Left cardiac atrium (tissue), 4 donors: ENCODE data around the gene RNF148. TPM values are rescaled to one million over a fixed set of nuclear protein-coding genes. Genes with fewer than 3 reads are reported as not detected.

Experiments
- ATAC-seq, 2 donors: fragments of 200-7000 bp; cut with Tn5 transposase; one replicate each; pipeline ENCODE4 v1.9.1; 2020; ENCODE audit warnings: mild to moderate bottlenecking in 2 of 2, moderate library complexity in 2 of 2
- DNase-seq: peaks from one replicate; pipeline ENCODE4 v3.0.0-alpha.2; 2020
- intact Hi-C, 2 donors: fragments of 100-400 bp; cut with DNase I; formaldehyde crosslinking; loops; one replicate each; pipeline versions ENCODE4 v1.14.1 to v1.15.1; 2022 to 2023
- long read RNA-seq: library from polyadenylated mRNA; unstranded; transcript quantifications from one replicate; pipeline ENCODE4 v2.0.0, GENCODE V29; 2021
- total RNA-seq, 2 donors: library from RNA; stranded (reverse); fragmentation: NEBNext Ultra II Directional; extraction: Animal tissue kit (Norgen Biotek cat#: 25700); gene quantifications; one replicate each; pipeline ENCODE4 v1.2.1, GENCODE V29; 2021
- donor health status: DM: no; HTN: yes; CAD: no.
- donor health status: DM: no; HTN: yes; CAD: no; lungs with severe emphysema.
- donor health status: DM: yes; HTN: yes; CAD: no.
- donor health status: Dilated cardiomyopathy.

The RNF148 gene, protein sequence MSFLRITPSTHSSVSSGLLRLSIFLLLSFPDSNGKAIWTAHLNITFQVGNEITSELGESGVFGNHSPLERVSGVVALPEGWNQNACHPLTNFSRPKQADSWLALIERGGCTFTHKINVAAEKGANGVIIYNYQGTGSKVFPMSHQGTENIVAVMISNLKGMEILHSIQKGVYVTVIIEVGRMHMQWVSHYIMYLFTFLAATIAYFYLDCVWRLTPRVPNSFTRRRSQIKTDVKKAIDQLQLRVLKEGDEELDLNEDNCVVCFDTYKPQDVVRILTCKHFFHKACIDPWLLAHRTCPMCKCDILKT
- under 1 TPM; 0.35 to 0.63 TPM for total RNA-seq
- long read RNA-seq: 0 reads

DNA sequence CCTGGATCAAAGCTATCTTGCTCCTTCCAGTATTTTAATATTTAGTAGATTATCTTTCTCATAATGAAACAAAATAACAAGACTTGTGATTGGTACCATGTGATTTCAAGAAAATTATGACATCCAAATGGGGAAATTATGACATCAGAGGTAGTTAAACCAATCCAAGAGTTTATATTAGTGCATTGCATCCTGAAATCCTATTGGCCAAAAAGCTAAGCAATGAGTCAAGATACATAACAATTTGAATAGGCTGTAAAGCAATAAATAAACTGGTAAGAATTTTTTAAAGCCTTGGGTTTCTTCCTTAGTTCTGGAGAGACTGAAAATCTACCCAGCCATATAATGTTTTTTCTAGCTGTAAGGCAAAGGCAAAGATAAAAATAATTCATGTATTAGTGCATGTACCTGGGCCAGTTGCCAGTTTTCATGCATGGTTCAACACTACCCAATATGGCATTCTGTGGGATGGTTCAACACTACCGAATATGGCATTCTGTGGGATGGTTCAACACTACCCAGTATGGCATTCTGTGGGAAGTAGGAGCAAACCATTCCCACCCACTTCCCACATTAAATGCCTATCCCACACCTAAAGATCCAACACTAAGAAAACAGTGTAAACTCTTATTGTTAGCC lies at the start of gene RNF148:
Gene RNF148, minus strand, starts transcription at position 51 of the 639 bp plus-strand sequence. CDS start 172 bp downstream, outside the sequence.
- ATAC-seq (no peak), DNase-seq (no peak)
- intact Hi-C loops: no loop called here

DNA sequence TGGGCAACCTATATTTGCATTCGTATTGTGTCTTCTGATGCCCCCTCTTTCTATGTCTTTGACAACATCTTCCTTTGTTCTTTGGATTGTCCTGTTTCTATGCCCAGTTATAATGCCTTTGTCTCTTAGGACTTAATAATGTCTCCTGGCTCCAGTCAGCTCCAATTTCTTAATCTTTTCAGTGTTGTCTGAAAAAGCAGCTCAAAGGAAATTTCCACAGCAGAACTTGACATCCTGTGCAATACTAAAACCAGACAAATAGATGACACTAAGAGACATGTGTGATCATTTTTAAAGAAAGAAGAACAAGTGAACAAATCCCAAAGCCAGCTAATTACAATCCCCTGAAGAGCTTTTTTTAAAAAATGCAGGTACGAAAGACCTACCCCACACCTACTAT lies 47.7 kb upstream of the RNF148 start:
- ATAC-seq (no peak), DNase-seq (no peak)
- intact Hi-C loops: no loop called here

DNA sequence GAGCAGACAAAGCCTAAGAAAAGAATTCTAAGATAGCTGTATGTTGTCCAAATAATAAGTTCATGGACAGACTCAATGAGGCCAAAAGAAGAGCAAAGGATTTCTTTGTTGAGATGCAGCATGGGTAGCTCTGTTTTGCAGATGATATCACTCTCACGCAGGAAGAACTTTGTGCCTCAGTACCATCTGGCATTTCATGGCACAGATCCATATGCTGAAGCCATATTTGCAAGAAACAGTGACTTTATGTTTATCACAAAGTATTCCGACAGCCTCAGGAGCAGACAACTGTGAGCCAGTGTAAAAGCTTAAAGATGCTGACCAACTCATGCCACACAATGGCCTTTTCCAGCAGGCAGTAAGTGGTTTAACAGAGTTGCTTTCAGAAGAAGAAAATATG lies 45.5 kb upstream of the RNF148 start:
- ATAC-seq: no peak
- DNase-seq: no peak

DNA sequence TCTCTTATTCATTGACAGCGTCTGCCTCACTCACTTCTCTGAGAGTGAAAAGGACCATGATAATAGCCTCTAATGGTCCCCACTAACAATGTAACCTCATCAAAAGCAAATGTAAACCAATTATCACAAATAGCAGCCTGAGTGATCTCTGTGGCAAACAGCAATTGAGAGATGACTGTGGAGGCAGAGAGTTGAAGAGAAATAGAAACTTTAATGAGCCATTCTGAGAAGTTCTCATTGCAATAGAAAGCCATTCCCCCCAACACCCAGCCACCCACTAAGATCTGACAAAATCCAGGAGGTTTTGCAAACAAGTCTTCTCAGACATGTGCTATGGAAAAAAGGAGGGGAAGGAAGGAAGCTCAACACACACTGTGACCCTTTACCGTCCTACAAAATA lies 44.2 kb upstream of the RNF148 start:
- ATAC-seq: no peak
- no peak for DNase-seq
- intact Hi-C loops: no loop called here

More for the DNA sequence above, 45.5 kb upstream of the RNF148 start:
- intact Hi-C loops: no loop called here

DNA sequence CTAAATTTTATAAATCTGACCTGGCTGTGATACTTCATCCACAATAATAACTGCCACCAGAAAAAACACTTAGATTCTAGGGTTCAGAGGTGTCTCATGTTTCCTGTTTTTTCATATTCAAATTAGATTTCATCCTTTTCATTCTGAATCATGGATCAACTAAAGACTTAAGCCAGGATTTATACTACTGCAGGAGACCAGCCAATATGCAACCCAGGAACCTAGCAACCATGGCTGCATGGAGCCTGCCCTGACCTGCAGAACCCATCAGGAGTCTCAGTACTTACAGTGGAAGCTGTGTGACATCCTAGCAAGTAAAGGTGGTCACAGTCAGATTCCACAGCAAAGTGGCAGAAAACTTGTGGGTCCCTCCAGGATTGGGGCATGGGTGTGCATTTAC lies 40.5 kb upstream of the RNF148 start:
- DNase-seq: no peak
- intact Hi-C loops: no loop called here
- ATAC-seq: no peak

DNA sequence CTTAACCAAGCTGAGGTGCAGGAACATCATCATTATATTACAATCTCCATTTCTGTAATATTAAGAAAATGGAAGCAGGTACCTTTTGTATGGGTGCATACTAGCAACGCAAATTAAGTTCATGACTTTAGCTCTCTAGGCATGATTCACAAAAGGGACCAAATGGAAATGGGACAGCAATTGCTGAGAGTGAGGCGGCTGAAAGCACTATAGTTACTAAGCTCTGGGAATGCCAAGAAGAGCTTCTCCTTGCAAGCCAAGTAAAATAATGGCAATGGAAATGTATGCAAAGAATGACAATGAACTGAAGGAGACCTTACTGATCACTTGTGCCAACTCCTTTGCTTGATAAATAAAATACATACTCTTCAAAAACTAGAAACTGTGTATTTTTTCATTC lies 36.2 kb upstream of the RNF148 start:
- DNase-seq: no peak
- intact Hi-C loops: no loop called here
- no peak for ATAC-seq

DNA sequence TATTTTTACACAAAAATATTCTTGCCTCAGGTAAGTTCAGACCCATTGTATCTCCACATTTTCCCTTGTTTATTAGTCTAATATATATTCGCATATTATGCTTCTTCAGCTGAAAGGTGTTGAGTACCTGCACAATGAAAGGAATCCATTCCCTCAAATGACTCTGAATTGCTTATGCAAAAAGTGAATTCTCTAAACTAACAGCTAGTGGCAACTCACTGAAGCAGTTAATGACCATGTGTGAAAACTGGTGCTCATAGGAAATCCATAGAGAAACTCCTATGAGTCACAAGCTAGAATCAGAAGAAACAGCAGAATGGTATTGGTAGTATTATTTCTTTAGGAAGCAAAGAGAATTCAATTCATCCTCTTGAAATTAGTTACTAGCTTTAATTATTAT lies 33.5 kb upstream of the RNF148 start:
- DNase-seq (no peak), ATAC-seq (no peak)
- intact Hi-C loops: no loop called here

DNA sequence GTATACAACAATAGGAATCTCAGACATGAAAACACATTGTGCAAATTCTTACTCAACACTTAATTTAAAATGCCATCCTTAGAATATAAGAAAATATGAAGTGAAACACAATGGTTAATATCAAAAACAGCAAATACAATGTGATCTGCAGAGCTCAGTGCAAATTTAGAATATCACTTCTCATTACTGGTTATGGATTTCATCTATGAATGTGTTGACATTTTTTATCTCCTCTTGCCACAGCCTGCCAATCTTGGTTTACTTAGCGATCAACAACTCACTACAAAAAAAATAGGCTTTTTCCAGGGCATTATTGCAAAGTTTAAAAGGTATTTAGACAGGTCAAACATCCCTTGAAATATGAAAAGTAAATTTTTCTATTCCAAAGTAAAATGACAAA lies 25.0 kb upstream of the RNF148 start:
- ATAC-seq (no peak), DNase-seq (no peak)
- intact Hi-C loops: no loop called here

DNA sequence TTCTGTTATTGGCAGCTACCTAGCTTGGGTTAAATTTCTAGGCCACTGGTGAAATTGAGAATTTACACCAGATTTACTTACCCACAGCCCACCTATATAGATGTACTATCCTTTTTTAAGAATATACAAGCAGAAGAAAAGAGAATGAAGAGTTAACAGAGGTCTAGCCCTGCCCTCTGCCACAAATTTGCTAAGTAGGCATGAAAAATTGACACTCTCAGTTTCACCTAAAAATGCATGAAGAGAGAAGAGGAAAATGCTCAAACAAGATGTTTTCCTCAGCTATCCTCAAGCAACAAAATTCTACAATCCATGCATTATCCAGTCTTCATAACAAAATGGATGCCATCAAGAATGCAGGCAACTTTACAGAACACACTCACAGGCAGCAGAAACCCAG lies 24.6 kb upstream of the RNF148 start:
- DNase-seq: no peak
- intact Hi-C loops: no loop called here
- ATAC-seq: no peak

DNA sequence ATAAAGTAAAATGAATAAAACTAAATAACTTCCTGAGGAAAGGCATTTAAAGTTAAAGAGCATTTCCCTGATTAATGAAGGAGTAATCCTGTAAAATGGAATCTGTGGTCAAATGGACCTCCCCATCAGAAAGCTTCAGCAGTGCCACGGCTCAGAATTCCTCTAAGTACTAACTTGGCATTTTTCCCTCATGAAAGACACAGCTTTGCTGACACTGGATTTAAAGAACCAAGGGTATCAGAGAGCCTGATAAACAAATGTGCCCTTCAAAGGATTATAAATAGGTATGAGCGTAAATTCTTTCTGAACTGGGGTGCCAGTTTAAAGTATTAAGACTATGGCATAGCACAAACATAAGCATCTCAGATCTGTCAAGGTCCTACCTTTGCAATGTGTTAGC lies 24.2 kb upstream of the RNF148 start:
- intact Hi-C loops: no loop called here
- ATAC-seq (no peak), DNase-seq (no peak)

DNA sequence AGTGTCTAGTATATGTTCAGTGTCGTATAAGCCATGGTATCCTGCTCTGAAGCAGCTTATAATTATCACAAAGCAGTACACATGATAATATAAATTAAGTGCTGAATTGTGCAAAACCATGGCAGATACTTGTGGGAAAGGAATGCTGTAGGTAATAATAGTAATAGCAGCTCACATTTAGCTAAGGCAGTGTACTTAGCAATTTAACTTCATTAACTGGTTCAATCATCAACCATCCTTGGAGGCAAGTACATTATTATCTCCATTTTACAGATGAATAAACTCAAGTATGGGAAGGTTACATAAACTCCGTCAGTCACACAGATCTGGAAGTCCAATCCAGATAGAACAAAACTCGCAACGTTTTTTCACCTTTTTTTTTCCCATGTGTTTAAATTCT lies 21.6 kb upstream of the RNF148 start:
- ATAC-seq: no peak
- no peak for DNase-seq
- intact Hi-C loops: no loop called here

DNA sequence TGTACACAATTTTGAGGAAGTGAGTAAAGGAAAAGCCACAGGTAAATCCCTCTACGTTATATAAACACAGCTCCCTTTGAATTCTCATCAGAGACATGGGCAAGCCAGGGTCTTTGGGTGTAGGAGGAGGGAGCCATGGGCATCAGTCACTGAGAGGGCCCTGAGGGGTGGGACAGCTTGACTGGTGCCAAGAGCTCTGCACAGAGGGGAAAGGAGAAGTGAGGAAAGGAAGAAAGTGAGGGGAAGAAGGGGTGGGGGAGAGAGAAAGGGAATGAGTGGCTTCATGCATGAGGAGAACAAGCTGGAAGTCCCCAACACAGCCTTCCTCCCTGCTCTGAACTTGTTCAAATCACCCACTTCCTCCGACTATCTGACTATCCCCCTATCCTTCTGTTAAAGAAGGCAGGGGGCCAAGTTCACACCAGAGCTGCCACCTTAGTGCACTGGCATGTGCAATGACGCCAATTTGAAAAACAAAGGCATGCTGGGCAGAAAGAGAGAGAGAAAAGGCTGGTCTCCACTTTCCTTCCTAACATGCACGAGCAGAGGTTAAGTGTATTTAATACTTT lies 16.4 kb upstream of the RNF148 start:
- DNase-seq (no peak), ATAC-seq (no peak)
- intact Hi-C loops: no loop called here

DNA sequence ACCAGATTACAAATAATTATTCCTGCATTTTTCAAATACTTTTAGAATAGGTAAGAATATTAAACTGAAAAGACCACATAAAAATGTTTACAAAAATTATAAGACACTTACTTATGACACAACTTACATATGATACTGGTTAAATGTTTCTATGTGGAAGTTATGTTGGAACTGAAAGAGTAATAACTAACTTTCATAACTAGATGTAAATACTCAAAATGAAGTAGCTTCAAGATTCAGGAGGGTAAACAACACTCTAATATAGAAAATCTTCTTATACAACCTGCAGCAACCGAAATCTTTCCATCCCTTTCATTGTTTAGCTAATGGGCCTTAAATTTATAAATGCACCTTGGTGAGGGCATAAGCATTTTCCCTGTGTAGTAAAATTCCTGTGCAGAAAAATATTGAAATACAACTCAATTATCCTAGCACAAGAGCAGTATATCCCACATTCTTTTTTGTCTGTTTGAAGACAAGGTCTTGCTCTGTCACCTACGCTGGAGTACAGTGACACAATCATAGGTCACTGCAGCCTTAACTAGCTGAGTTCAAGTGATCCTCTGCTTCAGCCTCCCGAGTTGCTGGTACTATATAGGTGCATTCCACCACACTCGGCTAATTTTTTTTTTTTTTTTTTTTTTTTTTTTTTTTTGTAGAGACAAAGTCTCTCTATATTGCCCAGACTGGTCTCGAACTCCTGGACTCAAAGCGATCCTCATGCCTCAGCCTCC lies 14.8 kb upstream of the RNF148 start:
- intact Hi-C loops: no loop called here
- no peak for ATAC-seq

DNA sequence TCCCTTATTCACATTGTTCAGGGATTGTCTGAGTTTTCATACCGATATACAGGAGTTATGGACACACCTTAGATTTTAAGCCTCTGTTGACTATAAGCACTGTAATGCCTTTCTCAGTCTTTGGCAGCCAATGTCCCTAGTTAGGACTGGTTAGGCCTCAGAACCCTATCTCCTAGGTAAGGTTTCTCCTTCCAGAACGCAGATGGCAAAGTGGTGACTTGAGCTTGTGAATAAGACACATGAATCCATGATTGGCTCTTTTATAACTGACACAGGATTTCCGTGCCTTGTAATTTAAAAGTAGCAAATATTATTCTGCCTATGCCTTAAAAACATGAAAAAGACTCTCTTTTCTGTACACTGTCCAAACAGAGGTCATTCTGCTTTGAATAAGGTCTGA lies 12.5 kb upstream of the RNF148 start:
- no peak for DNase-seq
- intact Hi-C loops: no loop called here
- ATAC-seq: no peak

More for the DNA sequence above, 14.8 kb upstream of the RNF148 start:
- no peak for DNase-seq

DNA sequence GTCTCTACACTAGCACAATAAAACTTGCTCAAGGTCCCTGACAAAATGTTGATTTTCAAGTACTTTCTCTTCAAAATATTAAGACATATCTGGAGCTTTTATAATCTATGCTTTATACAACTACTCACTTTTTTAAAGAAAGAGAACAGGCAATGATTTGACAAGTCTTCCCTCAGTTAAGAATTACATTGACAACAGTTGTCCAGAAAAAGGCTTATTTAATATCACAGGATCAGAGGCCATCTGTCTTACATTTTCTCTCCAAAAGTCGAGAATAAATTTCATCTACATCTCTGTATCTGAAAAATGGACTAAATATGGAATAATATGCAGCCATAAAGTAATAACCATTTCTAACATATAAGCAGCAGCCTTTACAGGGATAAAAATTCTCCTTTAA lies 8.2 kb upstream of the RNF148 start:
- DNase-seq (no peak), ATAC-seq (no peak)
- intact Hi-C loops: no loop called here

DNA sequence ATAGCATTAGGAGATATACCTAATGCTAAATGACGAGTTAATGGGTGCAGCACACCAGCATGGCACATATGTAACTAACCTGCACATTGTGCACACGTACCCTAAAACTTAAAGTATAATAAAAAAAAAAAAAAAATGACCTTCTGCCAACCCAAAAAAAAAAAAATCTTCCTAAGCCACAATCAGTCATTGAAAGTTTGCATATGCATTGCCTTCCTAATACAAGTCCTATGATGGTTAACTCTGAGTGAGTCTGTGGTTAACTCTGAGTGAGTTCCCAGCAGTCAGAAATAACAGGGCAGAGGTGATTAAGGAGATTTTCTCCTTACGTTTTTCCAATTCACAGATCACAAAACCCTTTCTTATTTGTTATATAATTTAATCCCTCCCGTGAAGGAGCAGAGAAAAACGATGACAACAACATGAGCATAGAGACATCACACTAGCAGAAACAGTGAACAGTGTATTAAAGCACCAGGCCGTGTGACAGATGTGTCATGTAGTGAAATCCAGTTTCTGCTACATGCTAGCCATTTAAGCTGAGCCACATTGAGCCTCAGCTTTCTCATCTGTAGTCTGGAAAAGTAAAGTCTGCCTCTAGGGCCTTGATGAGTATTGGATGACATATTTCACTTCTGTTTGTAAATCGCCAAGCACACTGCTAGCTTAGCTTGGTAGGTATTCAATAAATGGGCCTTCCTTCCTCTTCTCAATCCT lies 7.4 kb upstream of the RNF148 start:
- ATAC-seq (no peak), DNase-seq (no peak)
- intact Hi-C loops: no loop called here

DNA sequence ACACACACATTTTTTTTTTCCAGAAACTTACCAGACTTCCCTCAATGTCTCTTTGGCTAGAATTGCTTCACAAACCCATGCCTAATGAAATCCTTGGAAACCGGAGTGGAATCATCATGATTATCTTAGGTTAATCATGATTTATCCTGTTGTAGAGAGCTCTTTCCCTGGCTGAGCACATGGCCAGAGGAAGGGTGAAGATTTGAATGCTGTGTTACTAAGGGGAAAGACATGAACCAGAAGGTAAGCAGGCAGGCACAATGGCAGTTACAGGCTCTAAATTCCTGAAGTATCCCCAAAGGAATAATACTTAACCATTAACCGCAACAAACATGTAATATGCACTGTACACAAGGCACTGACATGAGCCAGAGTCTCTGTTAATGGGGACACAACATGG lies 4.1 kb upstream of the RNF148 start:
- DNase-seq (no peak), ATAC-seq (no peak)
- intact Hi-C loops: no loop called here

DNA sequence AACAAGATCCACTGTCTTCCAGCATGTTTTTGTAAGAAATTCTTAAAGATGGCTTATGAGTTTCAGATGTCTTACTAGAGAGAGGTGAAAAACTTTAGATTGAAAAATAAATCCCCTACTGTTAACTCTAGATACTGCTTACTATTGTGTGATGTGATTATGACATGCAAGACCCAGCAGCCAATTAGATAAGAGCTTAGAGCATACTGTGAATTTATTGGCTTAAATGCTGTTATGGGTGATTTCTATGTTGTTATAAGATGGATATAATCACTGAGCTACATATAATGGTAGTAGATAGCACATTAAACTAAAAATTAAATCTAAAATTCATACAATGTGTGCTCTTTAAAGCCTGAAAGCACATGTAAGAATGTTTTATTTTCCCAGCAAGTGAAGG lies 3.7 kb downstream of the RNF148 start, which contains the start of gene RNF133:
Gene RNF133, minus strand, starts transcription at position 101 of the 400 bp plus-strand sequence. CDS start 199 bp downstream, outside the sequence.
- DNase-seq: no peak
- no peak for ATAC-seq
- intact Hi-C loops: no loop called here

DNA sequence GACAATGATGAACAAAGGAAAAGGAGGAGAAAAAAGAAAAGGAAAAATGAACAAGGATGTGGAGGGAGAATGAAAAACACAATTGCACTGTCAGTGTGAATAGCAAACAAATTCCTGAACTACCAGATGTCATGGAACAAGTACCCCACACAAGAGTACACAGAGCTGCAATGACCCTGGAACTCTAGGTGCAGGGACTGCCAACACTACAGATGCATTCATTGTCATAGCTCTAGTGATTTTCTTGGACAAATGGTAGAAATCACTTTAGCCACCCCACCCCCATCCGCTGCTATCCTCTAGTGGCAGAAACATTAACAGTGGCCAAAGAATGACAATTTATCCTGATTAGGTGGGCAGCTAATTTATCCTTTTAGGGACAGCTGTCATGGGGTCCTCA lies 6.9 kb downstream of the RNF148 start:
- no peak for DNase-seq
- intact Hi-C loops: no loop called here
- no peak for ATAC-seq
